Osteoblast (primary cell): ENCODE results near the gene IFT122. TPM values are rescaled to one million over a fixed set of nuclear protein-coding genes. Genes with fewer than 3 reads are reported as not detected.

Source experiments
- DNase-seq: peaks from one replicate; pipeline ENCODE4 v3.0.0; 2011; ENCODE audit warnings: low spot score, mixed read lengths; ENCODE audit not compliant: insufficient read length; ENCODE audit errors: missing footprints
- H2AFZ ChIP-seq: 2 replicates; pipeline ENCODE4 v1.6.0; 2011; ENCODE audit warnings: mild to moderate bottlenecking, low read length
- H3K27ac ChIP-seq: 2 replicates; pipeline ENCODE4 v1.5.1; 2011; ENCODE audit warnings: mild to moderate bottlenecking, low read depth, low read length, moderate library complexity
- H3K27me3 ChIP-seq: 2 replicates; pipeline ENCODE4 v1.6.0; 2012; ENCODE audit warnings: mild to moderate bottlenecking, control low read depth, inconsistent platforms, low read length, moderate library complexity; ENCODE audit not compliant: insufficient read depth
- H3K36me3 ChIP-seq: 2 replicates; pipeline ENCODE4 v1.5.1; 2011; ENCODE audit warnings: mild to moderate bottlenecking, low read length, control low read depth, moderate library complexity; ENCODE audit not compliant: insufficient read depth
- H3K4me1 ChIP-seq: 2 replicates; pipeline ENCODE4 v1.5.1; 2011; ENCODE audit warnings: mild to moderate bottlenecking, low read length, control low read depth, moderate library complexity; ENCODE audit not compliant: insufficient read depth
- H3K4me2 ChIP-seq: 2 replicates; pipeline ENCODE4 v1.6.0; 2011; ENCODE audit warnings: mild to moderate bottlenecking, low read length; ENCODE audit not compliant: insufficient read depth
- H3K4me3 ChIP-seq: fragments of 200-600 bp; sonication (generic); 3 replicates; pipeline ENCODE4 v1.5.1; 2012; ENCODE audit warnings: mild to moderate bottlenecking, low read length, inconsistent platforms; ENCODE audit not compliant: insufficient read depth
- H3K79me2 ChIP-seq: 2 replicates; pipeline ENCODE4 v1.6.0; 2012; ENCODE audit warnings: mild to moderate bottlenecking, low read length, control low read depth, inconsistent platforms; ENCODE audit not compliant: insufficient read depth
- H3K9me3 ChIP-seq: 2 replicates; pipeline ENCODE4 v1.5.1; 2011; ENCODE audit warnings: low read depth, low read length, control low read depth
- H4K20me1 ChIP-seq: 2 replicates; pipeline ENCODE4 v1.6.0; 2012; ENCODE audit warnings: mild to moderate bottlenecking, low read length, control low read depth; ENCODE audit not compliant: insufficient read depth
- CTCF ChIP-seq: IDR thresholded peaks from 2 replicates; pipeline ENCODE4 v1.5.1; 2011; ENCODE audit warnings: mild to moderate bottlenecking, low read depth, low read length, moderate library complexity; ENCODE audit errors: extremely low read depth
- total RNA-seq: library from RNA; depleted of rRNA; stranded (reverse); fragments of >200 nt; gene quantifications from 2 replicates; pipeline ENCODE4 v1.2.3, GENCODE V29; 2012

IFT122 gene
- total RNA-seq, 1 donor: 30.4 TPM

- no peak for TF ChIP-seq CTCF
These were observed 5.9 kb upstream of the IFT122 start for GRCh38 chr3:129434140-129434539.

GRCh38 chr3:129435367-129435766, 4.7 kb upstream of the IFT122 start:
- Histone ChIP-seq H3K36me3 (peaks cover 49% of the 10 kb centered on the region), H3K4me1 (peaks cover 6% of the 10 kb centered on the region), H3K79me2 (peaks cover 39% of the 10 kb centered on the region), H3K9me3 (no peaks in the 10 kb centered on the region), H3K4me2 (no peak overlapping the region), H3K27me3 (no peaks in the 10 kb centered on the region), H4K20me1 (no peaks in the 10 kb centered on the region), H3K27ac (no peak overlapping the region), H2AFZ (no peak overlapping the region), H3K4me3 (no peak overlapping the region)
- no peak for TF ChIP-seq CTCF
- no peak for DNase-seq

More at GRCh38 chr3:129434140-129434539, 5.9 kb upstream of the IFT122 start:
- peaks cover 6% of the 10 kb centered on the region for H3K4me1 ChIP-seq
- H3K9me3 ChIP-seq: no peaks in the 10 kb centered on the region
- no peak for DNase-seq
- no peak overlapping the region for H3K4me2 ChIP-seq
- H3K79me2 ChIP-seq: peaks cover 33% of the 10 kb centered on the region
- H3K27me3 ChIP-seq: no peaks in the 10 kb centered on the region
- no peaks in the 10 kb centered on the region for H4K20me1 ChIP-seq
- H3K4me3 ChIP-seq: no peak overlapping the region
- H3K27ac ChIP-seq: no peak overlapping the region
- H2AFZ ChIP-seq: no peak overlapping the region
- H3K36me3 ChIP-seq: peaks cover 52% of the 10 kb centered on the region

- peak overlapping the region; percentile 95 for H2AFZ ChIP-seq
- peak; percentile 27 for DNase-seq
- peaks cover 19% of the 10 kb centered on the region for H3K36me3 ChIP-seq
- no peaks in the 10 kb centered on the region for H3K27me3 ChIP-seq
- peak overlapping the region; percentile 88 for H3K4me2 ChIP-seq
- H3K79me2 ChIP-seq: peaks cover 68% of the 10 kb centered on the region
- H3K27ac ChIP-seq: peak overlapping the region; percentile 85
- H3K9me3 ChIP-seq: no peaks in the 10 kb centered on the region
- H3K4me1 ChIP-seq: peaks cover 41% of the 10 kb centered on the region
- no peaks in the 10 kb centered on the region for H4K20me1 ChIP-seq
- TF ChIP-seq CTCF: no peak
- peak overlapping the region; percentile 98 for H3K4me3 ChIP-seq
These were observed 703 bp upstream of the IFT122 start for GRCh38 chr3:129439226-129439816.

GRCh38 chr3:129440618-129441190, 680 bp downstream of the IFT122 start:
- Histone ChIP-seq H3K79me2 (peaks cover 76% of the 10 kb centered on the region), H3K27ac (peak overlapping the region; percentile 95), H2AFZ (peak overlapping the region; percentile 81), H3K27me3 (no peaks in the 10 kb centered on the region), H3K4me2 (peak overlapping the region; percentile 87), H4K20me1 (no peaks in the 10 kb centered on the region), H3K36me3 (peaks cover 19% of the 10 kb centered on the region), H3K9me3 (no peaks in the 10 kb centered on the region), H3K4me3 (peak overlapping the region; percentile 98), H3K4me1 (peaks cover 41% of the 10 kb centered on the region)
- no peak for TF ChIP-seq CTCF
- DNase-seq: peak; percentile 81
